ENCODE results near the gene CEPT1.
A peak's percentile ranks its signal among the peaks of the same experiment; 100 is the strongest.
"Not testable (repeated sequence)": the region's sequence is repeated elsewhere in the genome, so short reads cannot be mapped to it uniquely, and the experiment has no call there.

CEPT1 gene

DNA sequence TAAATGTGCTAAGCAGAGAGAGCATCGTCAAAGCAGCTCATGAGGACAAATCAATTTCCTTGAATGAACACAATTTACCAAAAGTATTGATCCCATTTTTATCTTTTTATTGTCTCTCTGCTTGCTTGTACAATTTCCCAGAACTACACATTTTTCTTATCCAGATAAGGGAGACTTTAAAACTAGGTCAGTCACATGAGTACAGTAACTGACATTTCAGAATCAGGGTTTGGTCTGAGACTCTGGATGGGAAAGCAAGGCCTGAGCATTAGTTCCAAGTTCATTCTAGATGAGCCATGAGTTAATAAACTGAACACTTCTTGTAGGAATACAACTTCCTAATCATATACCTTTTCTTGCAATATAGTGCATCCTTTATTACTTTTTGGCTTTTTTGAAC is 71.9 kb downstream of the CEPT1 start:
- no peak for DNase-seq (ENCODE audit: low spot score)

DNA sequence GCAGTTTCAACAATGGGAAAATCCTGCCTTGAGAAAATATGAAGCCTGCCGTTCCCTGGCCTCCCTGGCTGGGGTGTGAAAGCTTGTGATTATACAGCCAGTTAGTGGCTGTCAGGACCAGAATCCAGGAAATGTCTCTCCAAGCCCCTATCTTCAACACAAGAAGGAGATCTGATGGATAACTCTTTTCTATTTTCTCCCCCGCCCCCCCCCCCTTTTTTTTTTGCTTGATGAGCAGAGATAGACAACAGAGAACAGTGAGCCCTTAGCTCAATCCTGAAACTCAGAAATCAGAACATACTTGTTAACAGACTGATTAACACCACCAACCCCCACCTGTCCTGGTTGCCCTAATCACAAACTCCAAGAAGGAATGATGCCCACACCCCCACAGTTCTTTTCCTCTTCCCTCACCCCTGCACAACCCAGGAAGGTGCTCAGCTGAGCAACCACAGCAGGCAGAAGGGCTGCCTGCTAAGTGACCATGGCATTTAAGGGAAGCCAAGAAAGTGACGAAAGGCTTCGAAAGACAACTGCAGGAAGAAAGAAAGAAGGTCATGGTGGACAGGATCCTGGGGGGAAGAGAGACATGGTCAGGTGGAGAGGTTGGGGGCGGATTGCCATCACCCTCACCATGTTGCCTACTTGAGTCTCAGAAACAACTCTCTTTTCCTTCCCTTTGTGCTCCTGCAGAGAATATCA is 72.8 kb downstream of the CEPT1 start:
- DNase-seq (ENCODE audit: low spot score): no peak

DNA sequence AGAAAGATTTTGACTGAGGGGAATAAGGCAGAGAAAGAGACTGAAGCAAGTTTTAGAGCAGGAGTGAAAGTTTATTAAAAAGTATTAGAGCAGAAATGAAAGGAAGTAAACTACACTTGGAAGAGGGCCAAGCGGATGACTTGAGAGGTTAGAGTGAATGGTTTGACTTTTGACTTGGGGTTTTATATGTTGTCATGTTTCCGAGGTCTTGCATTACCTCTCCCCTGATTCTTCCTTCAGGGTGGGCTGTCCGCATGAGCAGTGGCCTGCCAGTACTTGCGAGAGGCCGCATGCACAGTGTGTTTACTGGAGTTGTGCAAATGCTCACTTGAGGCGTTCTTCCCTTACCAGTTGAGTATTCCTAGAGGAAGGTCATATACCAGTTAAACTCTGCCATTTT is 73.4 kb downstream of the CEPT1 start:
- no peak for DNase-seq (ENCODE audit: low spot score)

DNA sequence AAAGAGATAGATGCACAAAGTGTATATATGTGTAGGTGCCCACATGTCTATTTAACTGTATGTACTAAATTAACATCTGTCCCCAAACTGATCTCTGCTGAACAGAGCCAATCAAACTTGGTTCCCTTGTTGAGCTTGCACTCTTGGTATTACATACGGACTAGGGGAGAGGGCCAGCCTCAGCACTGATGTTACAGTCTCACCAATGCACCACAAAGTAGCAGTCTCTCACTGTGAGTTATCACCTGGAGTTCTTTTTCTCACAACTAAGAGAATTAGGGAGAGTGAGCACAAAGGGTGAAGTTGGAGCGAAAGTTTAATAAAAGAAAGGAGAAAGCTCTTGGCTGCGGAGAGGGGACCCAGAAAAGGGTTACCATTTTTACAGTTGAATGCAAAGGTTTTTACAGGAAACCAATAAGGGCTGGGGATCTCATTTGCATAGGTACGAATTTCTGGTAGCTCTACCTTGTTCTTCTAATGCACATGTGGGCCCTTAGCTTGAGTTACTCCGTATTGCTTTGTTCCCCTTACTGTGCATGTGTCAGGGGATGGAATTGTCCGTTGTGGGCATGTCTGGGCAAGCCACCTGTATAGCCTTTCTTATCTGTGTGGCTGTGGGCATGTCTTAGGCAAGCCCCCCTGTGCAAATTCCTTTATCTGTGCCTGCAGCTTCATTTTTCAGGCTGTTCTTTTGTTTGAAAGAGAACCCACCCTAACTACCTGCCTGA is 74.2 kb downstream of the CEPT1 start:
- DNase-seq (ENCODE audit: low spot score): no peak

DNA sequence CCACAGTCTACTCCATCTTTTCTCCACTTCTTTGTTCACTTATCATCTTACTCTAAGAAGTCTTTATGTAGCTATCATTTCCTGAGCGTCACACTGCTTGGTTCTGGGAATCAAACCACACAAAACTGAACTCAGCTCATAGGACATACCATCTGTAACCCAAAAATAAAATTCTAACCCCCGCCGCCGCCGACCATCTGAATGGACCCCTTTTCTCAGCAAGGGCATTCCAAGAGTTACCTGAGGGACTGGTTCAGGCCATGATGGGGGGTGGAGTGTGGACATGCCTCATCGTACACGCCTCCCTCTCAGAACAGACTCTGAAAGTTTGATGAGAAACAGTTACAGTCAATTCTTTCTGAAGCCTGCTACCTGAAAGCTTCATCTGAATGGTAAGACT is 74.9 kb downstream of the CEPT1 start:
- DNase-seq (ENCODE audit: low spot score): no peak

DNA sequence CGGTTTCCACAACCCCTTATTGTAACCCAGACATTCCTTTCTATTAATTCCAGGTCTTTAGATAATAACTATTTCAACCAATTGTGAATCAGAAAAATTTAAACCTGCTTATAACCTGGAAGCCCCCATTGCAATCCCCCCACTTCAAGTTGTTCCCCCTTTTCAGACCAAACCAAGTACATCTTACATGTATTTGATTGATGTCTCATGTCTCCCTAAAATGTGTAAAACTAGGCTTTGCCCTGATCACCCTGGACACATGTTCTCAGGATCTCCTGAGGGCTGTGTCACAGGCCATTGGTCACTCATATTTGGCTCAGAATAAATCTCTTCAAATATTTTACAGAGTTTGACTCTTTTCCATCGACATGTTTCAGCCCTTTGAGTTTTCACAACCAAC is 75.3 kb downstream of the CEPT1 start:
- not testable (repeated sequence) for DNase-seq (ENCODE audit: low spot score)

DNA sequence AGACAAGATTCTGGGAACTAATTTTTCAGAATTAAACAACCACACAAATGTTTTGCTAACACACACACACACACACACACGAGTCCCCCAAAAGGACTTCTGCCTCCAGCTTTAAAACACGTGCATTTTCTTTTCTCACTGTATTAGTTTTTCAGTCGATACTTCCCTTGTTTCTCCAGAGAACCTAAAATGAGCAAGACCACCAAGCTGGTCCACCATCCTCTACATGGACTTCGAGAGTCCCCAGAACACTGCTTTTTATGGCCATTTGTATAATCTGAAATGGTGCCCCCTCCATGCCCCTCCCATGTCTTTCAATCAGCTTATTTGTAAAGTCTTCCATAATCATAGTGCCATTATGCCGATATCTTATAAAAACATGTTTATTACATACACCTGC is 76.7 kb downstream of the CEPT1 start:
- DNase-seq (ENCODE audit: low spot score): no peak

DNA sequence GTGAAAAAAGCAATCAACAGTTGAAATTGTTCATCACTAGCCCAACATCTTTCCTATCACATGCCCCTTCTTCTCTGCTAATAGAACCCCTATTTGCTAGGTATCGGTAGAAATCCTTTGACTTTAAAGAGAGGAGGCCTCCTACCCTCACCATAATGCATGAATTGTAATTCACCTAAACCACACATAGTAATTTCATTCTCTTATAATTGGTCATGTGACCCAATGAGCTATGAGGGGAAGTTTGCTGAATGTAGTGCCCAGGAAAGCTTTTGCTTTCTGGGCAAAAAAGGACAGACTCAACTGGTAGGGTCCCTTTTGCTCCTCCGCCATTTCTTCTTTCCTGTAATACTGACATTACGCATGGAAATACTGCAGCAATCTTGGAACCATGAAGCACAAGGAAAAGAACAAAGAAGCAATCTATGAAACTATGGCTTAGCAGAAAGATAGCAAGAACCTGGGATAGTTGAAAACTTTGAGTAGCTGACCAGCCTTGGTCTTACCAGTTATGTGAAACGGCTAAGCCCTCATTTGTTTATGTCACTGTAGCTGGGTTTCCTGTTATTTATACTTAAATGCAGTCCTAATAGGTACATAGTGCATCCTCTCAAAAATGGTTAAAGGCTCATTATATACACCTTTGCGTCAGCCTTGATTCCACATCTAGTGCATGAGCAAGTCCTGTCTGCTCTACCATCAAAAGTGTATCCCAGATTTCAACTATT is 77.3 kb downstream of the CEPT1 start:
- no peak for DNase-seq (ENCODE audit: low spot score)

DNA sequence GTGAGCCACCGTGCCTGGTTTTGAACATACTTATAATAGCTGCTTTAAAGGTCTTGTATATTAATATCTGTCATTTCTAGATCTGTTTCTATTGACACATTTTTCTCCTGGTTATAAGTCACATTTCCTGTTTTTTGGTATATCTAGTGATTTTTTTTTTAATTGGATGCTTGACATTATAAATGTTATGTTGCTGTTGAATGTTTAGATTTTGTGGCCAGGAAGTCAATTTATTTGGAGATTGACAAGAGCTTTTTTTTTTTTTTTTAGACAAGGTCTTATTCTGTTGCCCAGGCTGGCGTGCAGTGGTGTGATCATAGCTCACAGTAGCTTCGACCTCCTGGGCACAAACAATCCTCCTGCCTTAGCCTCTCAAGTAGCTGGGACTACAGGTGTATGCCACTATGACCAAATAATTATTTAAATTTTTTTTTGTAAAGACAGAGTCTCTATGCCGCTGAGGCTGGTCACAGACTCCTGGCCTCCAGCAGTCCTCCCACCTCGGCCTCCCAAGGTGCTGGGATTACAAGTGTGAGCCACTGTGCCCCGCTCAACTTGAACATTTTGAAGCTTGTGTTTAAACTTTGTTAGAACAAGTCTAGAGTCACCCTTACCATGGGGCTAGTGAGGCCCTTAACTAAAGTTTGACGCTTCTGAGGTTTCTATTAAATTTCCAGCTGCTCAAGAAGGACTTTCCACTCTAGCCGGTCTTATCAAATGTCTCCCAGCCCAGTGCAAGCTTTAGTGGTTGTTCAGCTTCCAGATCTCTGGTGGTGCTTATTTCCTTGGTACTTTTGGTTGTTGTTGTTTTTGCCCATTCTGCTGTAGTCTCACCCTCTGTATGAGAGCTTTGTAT is 78.9 kb downstream of the CEPT1 start:
- DNase-seq (ENCODE audit: low spot score): no peak

DNA sequence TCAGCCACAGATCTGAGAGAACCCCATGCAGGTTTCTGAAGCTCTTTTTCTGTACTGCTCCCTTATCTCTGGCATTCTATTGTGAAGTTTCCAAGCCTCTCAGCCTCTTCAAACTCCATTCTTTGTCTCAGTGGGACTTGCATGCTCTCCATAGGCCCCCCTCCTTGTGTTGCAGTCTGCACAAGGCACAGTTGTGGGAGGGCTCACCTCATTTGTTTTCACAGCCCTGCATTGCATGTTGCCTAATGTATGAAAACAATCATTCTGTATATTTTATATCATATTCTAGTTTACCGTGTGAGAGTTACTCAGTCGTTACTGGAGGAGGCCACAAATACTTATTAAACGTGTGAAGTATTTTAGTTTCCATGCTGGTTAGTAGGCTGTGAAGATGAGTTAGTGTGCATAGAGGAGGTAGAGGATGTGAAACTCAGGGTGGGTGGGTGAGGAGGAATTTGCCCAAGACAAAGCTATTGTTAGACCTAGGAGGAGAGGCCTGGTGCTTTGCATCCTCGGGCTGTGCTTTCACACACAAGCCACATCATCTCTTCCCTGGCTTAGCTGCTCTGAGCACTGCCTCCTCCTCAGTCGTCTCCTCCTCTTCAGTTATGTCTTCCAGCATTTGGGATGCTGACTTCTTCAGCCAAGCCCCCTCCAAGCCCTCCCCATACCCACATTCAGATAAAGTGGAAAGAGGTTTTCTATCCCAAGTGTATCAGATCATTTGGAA is 79.7 kb downstream of the CEPT1 start:
- no peak for DNase-seq (ENCODE audit: low spot score)

DNA sequence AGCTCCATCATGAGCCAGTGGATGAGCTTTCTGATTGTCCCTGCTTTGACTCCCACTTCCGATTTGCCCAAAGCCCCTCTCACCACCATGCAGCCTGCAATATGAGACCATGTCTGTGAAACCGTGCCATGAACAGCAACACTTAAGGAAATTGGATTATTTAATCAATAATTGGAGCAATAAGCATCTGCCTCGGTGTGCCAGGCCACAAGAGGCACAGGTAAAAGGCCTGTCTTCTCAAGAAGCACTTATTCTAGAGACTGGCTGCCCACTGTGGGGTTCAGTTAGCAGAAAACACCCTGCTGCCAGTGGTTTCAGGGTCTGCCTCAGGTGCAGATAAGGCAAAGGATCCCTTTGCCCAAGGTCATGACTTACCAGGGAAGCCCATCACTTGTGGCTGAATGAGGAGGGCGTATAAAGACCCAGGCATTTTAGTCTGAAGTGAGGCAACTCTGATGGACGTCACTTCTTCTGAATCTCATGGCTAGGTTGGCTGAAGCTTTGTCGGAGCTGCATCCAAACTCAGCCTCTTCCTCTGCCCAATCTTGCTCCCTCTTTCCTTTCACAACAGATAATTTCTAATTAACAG is 80.4 kb downstream of the CEPT1 start:
- DNase-seq (ENCODE audit: low spot score): no peak

DNA sequence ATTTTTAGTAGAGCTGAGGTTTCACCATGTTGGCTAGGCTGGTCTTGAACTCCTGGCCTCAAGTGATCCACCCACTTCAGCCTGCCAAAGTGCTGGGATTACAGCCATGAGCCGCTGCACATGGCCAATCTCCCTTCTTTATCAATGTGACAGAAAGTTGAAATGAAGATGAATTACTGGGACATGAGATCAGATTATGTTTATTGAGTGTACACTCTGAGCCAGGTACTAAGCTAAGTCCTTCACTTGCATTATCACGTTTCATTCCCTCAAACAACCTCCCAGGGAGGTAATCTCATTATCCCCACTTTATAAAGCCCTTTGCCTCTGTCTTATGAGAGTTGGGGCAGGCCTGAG is 81.2 kb downstream of the CEPT1 start:
- no peak for DNase-seq (ENCODE audit: low spot score)

DNA sequence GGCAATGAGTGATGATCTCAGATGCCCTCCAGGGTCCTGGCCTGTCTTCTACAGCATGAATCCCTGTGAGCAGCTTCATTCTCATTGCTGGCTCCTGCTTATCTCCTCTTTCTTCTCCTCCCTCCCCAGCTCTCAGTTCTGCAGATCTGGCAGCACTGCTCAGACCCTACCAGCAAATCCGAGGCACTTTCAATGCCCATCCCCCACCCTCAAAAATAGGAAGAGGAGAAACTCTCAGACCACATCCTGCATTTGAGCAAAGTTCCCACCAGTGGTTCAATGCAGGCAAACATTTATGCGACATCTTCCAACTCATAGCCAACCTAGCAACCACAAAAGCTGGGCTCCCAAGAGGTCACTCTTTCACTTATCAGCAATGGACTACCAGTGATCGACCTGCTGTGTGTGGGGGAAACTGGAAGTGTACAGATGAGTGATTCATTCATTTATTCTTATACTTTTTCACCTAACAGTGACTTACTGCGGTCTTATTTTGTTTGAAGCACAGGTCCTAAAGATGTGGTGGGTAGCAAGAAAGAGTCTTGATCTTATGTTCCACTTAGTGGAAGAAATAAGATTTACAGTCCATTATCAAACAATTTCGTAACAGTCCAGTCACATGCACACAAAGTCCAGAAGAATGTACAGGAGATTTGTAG is 81.7 kb downstream of the CEPT1 start:
- no peak for DNase-seq (ENCODE audit: low spot score)

DNA sequence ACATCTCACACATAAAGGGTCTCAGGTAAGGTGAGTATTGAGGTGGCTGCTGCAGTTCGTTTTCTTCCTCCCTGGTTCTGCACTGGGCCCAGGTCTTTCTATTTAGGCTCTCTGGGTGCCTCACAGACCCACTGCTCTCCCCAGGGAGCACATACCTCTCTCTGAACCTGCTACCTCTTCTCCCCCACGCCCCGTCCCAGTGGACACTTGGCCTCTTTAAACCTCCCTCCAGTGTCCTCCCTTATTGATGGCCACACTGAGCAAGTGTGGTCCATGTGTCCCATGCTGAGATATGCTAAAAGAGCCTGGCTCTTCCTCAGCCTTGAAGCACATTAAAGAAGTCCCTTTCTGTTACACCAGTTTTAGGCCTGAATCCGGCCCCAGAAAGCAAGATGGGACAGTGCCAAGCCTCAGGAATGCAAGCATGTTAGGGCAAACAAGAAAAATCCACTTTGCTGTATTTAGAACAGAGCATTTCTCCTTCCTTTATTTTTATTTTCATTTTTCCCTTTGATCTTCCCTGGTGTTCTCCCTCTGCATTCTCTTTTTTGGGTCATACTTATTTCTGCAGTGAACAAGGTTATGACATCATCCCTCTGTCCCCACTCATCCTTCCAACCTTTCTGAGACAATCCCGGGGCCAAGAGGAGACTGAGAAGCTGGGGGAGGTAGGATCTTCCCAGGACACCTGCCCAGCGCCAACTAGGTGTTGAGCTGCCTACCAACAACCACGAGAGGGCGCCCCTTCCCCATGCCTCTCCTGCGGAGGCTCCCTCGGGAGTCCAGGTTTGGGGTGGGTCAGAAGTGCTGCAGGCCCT is 82.5 kb downstream of the CEPT1 start:
- peak; percentile 84 for DNase-seq (ENCODE audit: low spot score)

DNA sequence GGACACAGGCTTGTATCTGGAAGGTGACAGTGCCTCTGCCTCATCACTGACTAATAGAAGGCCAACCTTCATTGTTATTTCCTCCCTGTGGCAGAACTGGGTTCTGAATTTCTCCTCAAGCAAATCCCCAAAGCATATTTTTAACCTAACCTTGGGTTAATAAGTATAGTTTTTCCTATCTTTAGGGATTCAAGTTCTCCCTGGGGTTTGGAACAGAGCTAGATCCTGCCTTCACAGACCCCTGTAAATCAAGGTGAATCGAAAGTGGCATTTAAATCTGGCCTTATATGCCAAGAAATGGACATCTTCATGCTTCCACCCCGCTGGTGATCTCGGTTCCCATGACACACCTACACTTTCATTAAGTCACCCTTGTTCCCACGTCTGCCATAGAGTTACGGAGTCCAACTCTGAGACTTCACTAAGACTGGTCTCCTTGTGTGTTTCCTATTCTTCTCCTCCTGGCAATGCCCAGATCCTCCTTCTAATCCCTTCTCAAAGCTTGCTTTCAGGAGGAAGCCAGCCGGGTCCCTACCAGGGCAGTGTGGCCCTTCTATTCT is 83.2 kb downstream of the CEPT1 start:
- no peak for DNase-seq (ENCODE audit: low spot score)

DNA sequence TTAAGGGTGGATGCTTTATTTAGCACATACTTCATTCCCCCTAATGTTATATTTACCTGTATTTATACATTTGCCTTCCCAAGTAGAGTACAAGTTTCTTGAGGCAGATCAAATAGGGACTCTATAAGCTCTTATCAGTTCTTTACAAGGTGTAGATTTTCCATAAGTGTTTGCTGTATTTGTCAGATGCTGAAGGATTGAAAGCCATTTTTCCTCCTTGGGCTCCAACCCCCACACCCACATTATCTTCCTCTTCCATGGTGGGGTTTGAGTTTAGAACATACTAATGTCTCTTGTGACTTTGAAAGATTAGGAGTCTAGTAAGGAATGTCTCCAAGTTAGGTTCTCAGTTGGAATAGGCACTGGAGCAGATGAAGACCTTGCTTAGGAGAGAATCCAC is 85.1 kb downstream of the CEPT1 start:
- DNase-seq (ENCODE audit: low spot score): no peak

DNA sequence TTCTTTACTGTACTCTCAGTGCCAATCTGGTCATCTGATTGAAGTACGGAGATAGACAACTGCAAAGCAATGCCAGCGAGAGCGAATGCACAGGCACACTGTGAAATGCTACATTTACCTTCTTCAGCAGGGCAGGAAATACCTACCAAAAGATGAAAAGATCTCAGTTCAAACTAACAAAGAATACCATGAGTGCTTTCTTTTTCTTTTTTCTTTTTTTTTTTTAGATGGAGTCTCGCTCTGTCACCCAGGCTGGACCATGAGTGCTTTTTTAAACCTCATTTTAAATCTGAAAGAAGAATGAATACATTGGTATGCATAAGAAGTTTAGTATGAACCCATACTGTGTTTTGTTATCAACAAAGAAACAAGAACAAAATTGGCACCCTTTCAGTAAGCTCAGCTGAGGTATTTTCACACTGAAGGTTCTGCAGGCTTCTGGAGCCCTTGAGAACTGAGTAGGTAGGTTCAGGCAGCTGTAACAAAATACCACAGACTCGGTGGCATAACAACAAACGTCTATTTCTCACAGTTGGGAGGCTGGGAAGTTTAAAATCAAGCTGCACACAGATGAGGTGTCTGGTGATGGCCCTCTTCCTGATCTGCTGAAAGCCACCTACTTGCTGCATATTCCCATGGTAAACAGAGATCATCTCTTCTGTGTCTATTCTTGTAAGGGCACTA is 85.8 kb downstream of the CEPT1 start:
- no peak for DNase-seq (ENCODE audit: low spot score)

DNA sequence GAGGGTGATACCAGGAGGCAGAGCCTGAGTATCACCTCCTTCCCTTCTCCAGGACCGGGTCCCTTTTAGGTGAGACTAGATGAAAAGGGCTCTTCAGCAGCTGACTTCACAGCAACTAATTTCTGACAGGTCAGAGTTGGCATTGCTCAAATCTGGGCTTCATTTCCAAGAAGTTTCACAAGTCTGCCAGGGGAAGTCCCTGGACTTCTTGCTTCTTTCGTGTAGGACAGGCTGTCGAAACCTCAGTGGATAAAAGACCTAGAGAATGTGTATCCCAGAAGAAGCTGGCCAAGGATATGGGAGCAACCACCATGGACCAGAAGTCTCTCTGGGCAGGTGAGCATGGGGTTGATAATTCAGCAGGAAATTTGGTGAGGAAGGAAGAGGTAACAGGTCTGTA is 87.4 kb downstream of the CEPT1 start, which contains the start of gene CHI3L2:
CHI3L2 (plus strand) TSS at position 280 of the 400 bp plus-strand sequence; CDS start at position 297, 17 bp downstream.
- no peak for DNase-seq (ENCODE audit: low spot score)

Measured in AG08396 (cell line).